Activated CD4-positive, alpha-beta T cell treated with anti-CD3 and anti-CD28 coated beads, Interleukin-2, amount 10 ng/mL, durations not matched to agents 7 days and 5 days (primary cell): Measurements from ENCODE around the gene R3HDML. TPM values are rescaled to one million over a fixed set of nuclear protein-coding genes. Genes with fewer than 3 reads are reported as not detected.
"Not testable (repeated sequence)": the region's sequence is repeated elsewhere in the genome, so short reads cannot be mapped to it uniquely, and the experiment has no call there.

Experiments
- CTCF ChIA-PET: fragments of 350-600 bp; sonication (Branson Sonifier 250); formaldehyde crosslinking; loops from one replicate; lab custom pipeline; 2021; ENCODE audit warnings: antibody characterized with exemption; lab: Charles Lee
- POLR2A ChIA-PET: fragments of 350-600 bp; sonication (Branson Sonifier 250); formaldehyde crosslinking; loops from one replicate; lab custom pipeline; 2021; ENCODE audit warnings: antibody characterized with exemption; lab: Charles Lee
- DNase-seq: peaks from one replicate; pipeline ENCODE4 v3.0.0-alpha.2; 2020
- H3K27ac Mint-ChIP-seq: one replicate; pipeline ENCODE4 v1.8.0; 2021; ENCODE audit warnings: mild to moderate bottlenecking, moderate library complexity, mixed read lengths
- H3K27me3 Mint-ChIP-seq: one replicate; pipeline ENCODE4 v1.8.0; 2021; ENCODE audit warnings: mixed read lengths
- H3K36me3 Mint-ChIP-seq: one replicate; pipeline ENCODE4 v1.8.0; 2021; ENCODE audit warnings: low read depth, mixed read lengths
- H3K4me1 Mint-ChIP-seq: one replicate; pipeline ENCODE4 v1.8.0; 2021; ENCODE audit warnings: mixed read lengths
- H3K4me3 Mint-ChIP-seq: one replicate; pipeline ENCODE4 v1.8.0; 2021; ENCODE audit warnings: mild to moderate bottlenecking, moderate library complexity, mixed read lengths
- H3K9me3 Mint-ChIP-seq: one replicate; pipeline ENCODE4 v1.8.0; 2021; ENCODE audit warnings: mixed read lengths
- total RNA-seq, 2 experiments: library from RNA; stranded (reverse); gene quantifications; one replicate each; pipeline ENCODE4 v1.2.3, GENCODE V29; 2021

The R3HDML gene
- total RNA-seq: not detected

- Mint-ChIP-seq H3K4me1 (no peaks in the 10 kb centered on the region), H3K4me3 (no peak within 1 kb of the TSS), H3K27me3 (peaks cover 3% of the 10 kb centered on the region), H3K27ac (no peak within 1 kb of the TSS), H3K36me3 (no peaks in the 10 kb centered on the region), H3K9me3 (no peaks in the 10 kb centered on the region)
- POLR2A ChIA-PET: no interaction called here
- CTCF ChIA-PET: no interaction called here
- no peak for DNase-seq
These were observed at the start of gene R3HDML for GRCh38 chr20:44336725-44337380. Gene R3HDML (plus strand): TSS chr20:44337043. CDS start chr20:44337158, 115 bp downstream.

- Mint-ChIP-seq H3K27ac (no peak overlapping the region), H3K9me3 (no peaks in the 10 kb centered on the region), H3K4me3 (no peak overlapping the region), H3K27me3 (no peaks in the 10 kb centered on the region), H3K4me1 (no peaks in the 10 kb centered on the region), H3K36me3 (no peaks in the 10 kb centered on the region)
- ChIA-PET CTCF (no interaction called here), POLR2A (no interaction called here)
- DNase-seq: no peak
These were observed 49.4 kb upstream of the R3HDML start for GRCh38 chr20:44287272-44288097.

GRCh38 chr20:44288252-44288651, 48.6 kb upstream of the R3HDML start:
- peak; percentile 24 for DNase-seq
- no peaks in the 10 kb centered on the region for H3K36me3 Mint-ChIP-seq
- H3K9me3 Mint-ChIP-seq: no peaks in the 10 kb centered on the region
- H3K27ac Mint-ChIP-seq: no peak overlapping the region
- H3K4me1 Mint-ChIP-seq: no peaks in the 10 kb centered on the region
- no peak overlapping the region for H3K4me3 Mint-ChIP-seq
- no peaks in the 10 kb centered on the region for H3K27me3 Mint-ChIP-seq
- POLR2A ChIA-PET: no interaction called here
- CTCF ChIA-PET: no interaction called here

- DNase-seq: no peak
- H3K4me1 Mint-ChIP-seq: no peaks in the 10 kb centered on the region
- POLR2A ChIA-PET: no interaction called here
- H3K27me3 Mint-ChIP-seq: no peaks in the 10 kb centered on the region
- no peaks in the 10 kb centered on the region for H3K9me3 Mint-ChIP-seq
- H3K27ac Mint-ChIP-seq: no peak overlapping the region
- H3K4me3 Mint-ChIP-seq: no peak overlapping the region
- H3K36me3 Mint-ChIP-seq: no peaks in the 10 kb centered on the region
- CTCF ChIA-PET: interaction anchor here (1.0 kb wide), 1 partner anchor 19 kb away, joined by 4 read pairs; the partner anchor contains the start of gene FITM2
These were observed 45.1 kb upstream of the R3HDML start for GRCh38 chr20:44291754-44292153.

GRCh38 chr20:44296011-44296410, 40.8 kb upstream of the R3HDML start:
- Mint-ChIP-seq H3K9me3 (no peaks in the 10 kb centered on the region), H3K27ac (no peak overlapping the region), H3K4me3 (no peak overlapping the region), H3K36me3 (no peaks in the 10 kb centered on the region), H3K27me3 (no peaks in the 10 kb centered on the region), H3K4me1 (no peaks in the 10 kb centered on the region)
- ChIA-PET POLR2A (interaction anchor here (0.6 kb wide), 1 partner anchor 9 kb away, joined by 3 read pairs; no protein-coding TSS in a partner anchor), CTCF (interaction anchor here (1.9 kb wide), 1 partner anchor 15 kb away, joined by 5 read pairs; the partner anchor contains the start of gene FITM2)
- DNase-seq: no peak

- no peak overlapping the region for H3K27ac Mint-ChIP-seq
- no peaks in the 10 kb centered on the region for H3K36me3 Mint-ChIP-seq
- H3K27me3 Mint-ChIP-seq: no peaks in the 10 kb centered on the region
- ChIA-PET CTCF (no interaction called here), POLR2A (no interaction called here)
- no peak overlapping the region for H3K4me3 Mint-ChIP-seq
- H3K9me3 Mint-ChIP-seq: no peaks in the 10 kb centered on the region
- H3K4me1 Mint-ChIP-seq: no peaks in the 10 kb centered on the region
- no peak for DNase-seq
These were observed 39.1 kb upstream of the R3HDML start for GRCh38 chr20:44297721-44298120.

GRCh38 chr20:44299011-44299535, 37.8 kb upstream of the R3HDML start:
- H3K4me1 Mint-ChIP-seq, H3K36me3 Mint-ChIP-seq, H3K4me3 Mint-ChIP-seq, H3K9me3 Mint-ChIP-seq, H3K27me3 Mint-ChIP-seq, H3K27ac Mint-ChIP-seq, DNase-seq, POLR2A ChIA-PET: not testable (repeated sequence)
- CTCF ChIA-PET: interaction anchor here (0.7 to 2.1 kb wide), 4 partner anchors 11 to 64 kb away, joined by 3 to 17 read pairs (median 4); partner anchors contain the start of gene FITM2

- Mint-ChIP-seq H3K36me3 (no peaks in the 10 kb centered on the region), H3K4me3 (no peak overlapping the region), H3K27ac (no peak overlapping the region), H3K27me3 (no peaks in the 10 kb centered on the region), H3K4me1 (no peaks in the 10 kb centered on the region), H3K9me3 (no peaks in the 10 kb centered on the region)
- ChIA-PET CTCF (interaction anchor here (1.4 to 2.1 kb wide), 2 partner anchors 9 to 84 kb away, joined by 4 to 17 read pairs; partner anchors contain the start of gene FITM2), POLR2A (no interaction called here)
- DNase-seq: no peak
These were observed 35.6 kb upstream of the R3HDML start for GRCh38 chr20:44301285-44301684.

- CTCF ChIA-PET: no interaction called here
- DNase-seq: no peak
- no peak overlapping the region for H3K27ac Mint-ChIP-seq
- no peaks in the 10 kb centered on the region for H3K36me3 Mint-ChIP-seq
- no peaks in the 10 kb centered on the region for H3K9me3 Mint-ChIP-seq
- no peaks in the 10 kb centered on the region for H3K27me3 Mint-ChIP-seq
- POLR2A ChIA-PET: interaction anchor here (0.6 kb wide), 1 partner anchor 76 kb away, joined by 3 read pairs; no protein-coding TSS in a partner anchor
- H3K4me3 Mint-ChIP-seq: no peak overlapping the region
- no peaks in the 10 kb centered on the region for H3K4me1 Mint-ChIP-seq
These were observed 34.7 kb upstream of the R3HDML start for GRCh38 chr20:44302026-44302669.

- DNase-seq: no peak
- Mint-ChIP-seq H3K27ac (no peak overlapping the region), H3K4me3 (no peak overlapping the region), H3K4me1 (no peaks in the 10 kb centered on the region), H3K36me3 (no peaks in the 10 kb centered on the region), H3K27me3 (no peaks in the 10 kb centered on the region), H3K9me3 (no peaks in the 10 kb centered on the region)
- ChIA-PET POLR2A (no interaction called here), CTCF (no interaction called here)
These were observed 34.1 kb upstream of the R3HDML start for GRCh38 chr20:44302736-44303135.

- H3K9me3 Mint-ChIP-seq: no peaks in the 10 kb centered on the region
- DNase-seq: no peak
- H3K27ac Mint-ChIP-seq: no peak overlapping the region
- no peaks in the 10 kb centered on the region for H3K36me3 Mint-ChIP-seq
- peaks cover 2% of the 10 kb centered on the region for H3K4me1 Mint-ChIP-seq
- ChIA-PET CTCF (no interaction called here), POLR2A (interaction anchor here (0.6 kb wide), 1 partner anchor 8 kb away, joined by 3 read pairs; no protein-coding TSS in a partner anchor)
- H3K27me3 Mint-ChIP-seq: no peaks in the 10 kb centered on the region
- H3K4me3 Mint-ChIP-seq: no peak overlapping the region
These were observed 32.5 kb upstream of the R3HDML start for GRCh38 chr20:44304383-44304782.

GRCh38 chr20:44306927-44307326, 29.9 kb upstream of the R3HDML start:
- Mint-ChIP-seq H3K9me3 (no peaks in the 10 kb centered on the region), H3K36me3 (no peaks in the 10 kb centered on the region), H3K27ac (peak overlapping the region; percentile 10), H3K27me3 (no peaks in the 10 kb centered on the region), H3K4me1 (peaks cover 20% of the 10 kb centered on the region), H3K4me3 (no peak overlapping the region)
- DNase-seq: no peak
- ChIA-PET CTCF (no interaction called here), POLR2A (no interaction called here)
